Epithelial cell of esophagus (primary cell): ENCODE data around the gene ARID1B.

Source experiments
- DNase-seq: peaks from one replicate; pipeline ENCODE4 v3.0.0; 2010; ENCODE audit warnings: low read depth
- H3K4me3 ChIP-seq: 2 replicates; pipeline ENCODE4 v1.5.1; 2011; ENCODE audit warnings: mild to moderate bottlenecking, low read length, control low read depth
- TF ChIP-seq, protein P1 (sequence below): IDR thresholded peaks from 2 replicates; pipeline ENCODE4 v1.5.1; 2011; ENCODE audit warnings: low read depth, mild to moderate bottlenecking, low read length, control low read depth, inconsistent platforms; ENCODE audit not compliant: insufficient read depth; ENCODE audit errors: missing control alignments

Gene ARID1B

GRCh38 chr6:157248264-157248663 is 471.1 kb downstream of the ARID1B start:
- H3K4me3 ChIP-seq, result no peak overlapping the region
- TF ChIP-seq, protein P1, sequence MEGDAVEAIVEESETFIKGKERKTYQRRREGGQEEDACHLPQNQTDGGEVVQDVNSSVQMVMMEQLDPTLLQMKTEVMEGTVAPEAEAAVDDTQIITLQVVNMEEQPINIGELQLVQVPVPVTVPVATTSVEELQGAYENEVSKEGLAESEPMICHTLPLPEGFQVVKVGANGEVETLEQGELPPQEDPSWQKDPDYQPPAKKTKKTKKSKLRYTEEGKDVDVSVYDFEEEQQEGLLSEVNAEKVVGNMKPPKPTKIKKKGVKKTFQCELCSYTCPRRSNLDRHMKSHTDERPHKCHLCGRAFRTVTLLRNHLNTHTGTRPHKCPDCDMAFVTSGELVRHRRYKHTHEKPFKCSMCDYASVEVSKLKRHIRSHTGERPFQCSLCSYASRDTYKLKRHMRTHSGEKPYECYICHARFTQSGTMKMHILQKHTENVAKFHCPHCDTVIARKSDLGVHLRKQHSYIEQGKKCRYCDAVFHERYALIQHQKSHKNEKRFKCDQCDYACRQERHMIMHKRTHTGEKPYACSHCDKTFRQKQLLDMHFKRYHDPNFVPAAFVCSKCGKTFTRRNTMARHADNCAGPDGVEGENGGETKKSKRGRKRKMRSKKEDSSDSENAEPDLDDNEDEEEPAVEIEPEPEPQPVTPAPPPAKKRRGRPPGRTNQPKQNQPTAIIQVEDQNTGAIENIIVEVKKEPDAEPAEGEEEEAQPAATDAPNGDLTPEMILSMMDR, result no peak
- DNase-seq, result no peak

- no peak overlapping the region for H3K4me3 ChIP-seq
- TF ChIP-seq, protein P1, result no peak
- no peak for DNase-seq
Measured at GRCh38 chr6:157249826-157250225, 472.6 kb downstream of the ARID1B start.

DNA sequence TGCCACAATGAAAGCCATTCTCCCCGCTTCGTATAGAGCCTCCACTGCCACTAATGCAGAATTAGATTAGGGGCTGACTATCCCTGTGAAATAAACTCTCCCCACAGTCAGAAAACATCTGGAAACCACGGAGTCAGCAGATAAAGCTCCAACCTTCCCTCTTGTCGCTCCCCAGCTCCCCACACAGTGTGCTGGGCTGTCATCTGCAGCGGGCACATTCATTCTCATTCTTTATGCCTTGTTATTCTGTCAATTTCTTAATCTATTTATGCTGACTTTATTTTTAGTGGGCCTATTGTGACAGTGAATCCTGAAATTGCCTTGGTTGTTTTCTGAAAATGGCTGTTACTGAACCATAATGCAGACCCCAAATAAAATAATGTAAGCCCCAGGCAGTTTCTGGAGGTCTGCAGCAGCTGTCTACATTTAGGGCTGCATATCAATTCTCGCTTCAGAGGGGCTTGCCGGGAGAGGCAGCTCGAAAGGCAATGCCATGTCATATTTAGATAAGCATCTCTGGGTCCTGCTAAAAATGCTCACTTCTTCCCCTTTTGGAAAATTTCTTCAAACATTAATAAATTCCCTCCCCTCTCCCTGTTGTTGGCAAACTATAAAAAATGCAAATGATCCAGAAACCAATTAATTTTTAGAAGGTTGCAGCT is 474.5 kb downstream of the ARID1B start:
- H3K4me3 ChIP-seq, result no peak overlapping the region
- DNase-seq, result no peak
- TF ChIP-seq, protein P1, result no peak

DNA sequence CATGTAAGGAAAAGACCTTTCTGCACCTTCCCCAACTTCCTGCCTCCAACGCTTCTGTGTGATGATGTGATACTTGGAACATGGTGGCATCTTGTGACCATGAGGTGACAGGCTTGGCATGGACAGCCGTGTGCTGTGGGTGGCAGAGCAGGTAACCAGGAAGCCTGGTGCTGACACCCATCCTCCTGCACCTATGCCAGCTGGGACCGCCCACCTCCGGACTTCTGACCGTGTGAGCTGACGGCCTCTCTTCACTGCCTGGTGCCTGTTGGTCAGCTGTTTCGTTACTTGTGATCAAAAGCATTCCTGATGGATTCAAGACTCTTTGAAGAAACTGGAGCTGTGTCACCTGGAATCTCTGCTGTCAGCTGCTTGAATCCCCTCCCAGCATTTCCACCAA is 475.8 kb downstream of the ARID1B start:
- no peak for DNase-seq
- TF ChIP-seq, protein P1, result no peak
- H3K4me3 ChIP-seq, result no peak overlapping the region

DNA sequence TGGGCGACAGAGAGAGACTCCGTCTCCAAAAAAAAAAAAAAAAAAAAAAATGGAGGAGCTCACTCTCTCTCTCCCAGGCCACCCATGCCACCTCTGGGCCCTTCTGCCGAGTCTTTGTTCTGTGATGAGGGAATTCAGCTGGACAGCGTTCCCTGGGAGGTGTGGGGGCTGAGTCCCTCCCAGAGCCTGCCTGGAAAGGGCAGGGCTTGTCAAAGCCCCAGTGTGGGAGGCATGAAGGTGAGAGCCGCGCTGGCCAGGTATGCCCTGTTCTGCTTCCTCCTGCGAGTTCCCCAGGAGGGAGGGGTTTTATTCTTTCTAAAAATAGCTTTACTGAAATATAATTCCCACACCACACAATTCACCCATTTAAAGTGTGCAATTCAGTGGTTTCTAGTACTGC is 476.5 kb downstream of the ARID1B start:
- TF ChIP-seq, protein P1, result no peak
- no peak for DNase-seq
- no peak overlapping the region for H3K4me3 ChIP-seq

DNA sequence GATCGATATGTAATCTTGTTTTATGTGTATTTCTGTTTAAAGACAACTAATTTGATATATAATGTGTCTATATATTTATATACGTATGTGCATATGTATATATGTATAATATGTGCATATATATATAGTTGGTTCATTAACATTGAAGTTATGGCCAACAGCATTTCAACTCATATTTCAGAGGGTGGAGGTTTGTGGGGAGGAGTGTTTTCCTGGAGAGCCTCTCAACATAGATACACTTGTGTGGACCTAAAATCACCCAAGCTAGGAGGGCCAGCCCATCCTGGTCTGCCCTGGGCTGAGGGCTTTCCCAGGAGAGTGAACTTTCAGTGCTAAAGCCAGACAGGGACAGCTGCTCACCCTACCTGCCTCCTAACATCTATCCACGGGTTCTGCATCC is 477.4 kb downstream of the ARID1B start:
- no peak for DNase-seq
- no peak overlapping the region for H3K4me3 ChIP-seq

DNA sequence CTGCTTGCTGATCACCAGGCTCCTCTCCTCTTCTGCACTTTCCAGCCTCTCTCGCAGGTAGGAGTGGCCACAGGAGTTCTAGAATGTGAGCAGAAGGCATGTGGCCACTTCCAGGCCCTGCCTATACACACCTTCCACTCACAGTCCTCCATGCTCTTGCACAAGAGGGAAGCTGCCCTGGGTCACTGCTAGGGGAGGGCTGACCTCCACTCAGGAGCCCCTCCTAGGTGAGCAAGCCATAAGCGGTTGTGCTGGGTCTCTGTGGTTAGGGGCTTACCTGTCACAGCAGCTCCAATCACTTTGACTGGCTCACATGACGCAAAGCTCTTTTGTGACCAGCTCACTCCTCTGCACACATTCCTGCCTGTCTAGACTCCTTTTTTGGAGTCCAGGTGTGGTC is 477.9 kb downstream of the ARID1B start:
- TF ChIP-seq, protein P1, result no peak
- no peak for DNase-seq
- no peak overlapping the region for H3K4me3 ChIP-seq

More for the DNA sequence above, 477.4 kb downstream of the ARID1B start:
- TF ChIP-seq, protein P1, result no peak
